ENCODE results near the gene ST6GALNAC6. TPM values are rescaled to one million over a fixed set of nuclear protein-coding genes. Genes with fewer than 3 reads are reported as not detected.
"Not testable (repeated sequence)": the region's sequence is repeated elsewhere in the genome, so short reads cannot be mapped to it uniquely, and the experiment has no call there.

Gene ST6GALNAC6
- total RNA-seq, 2 donors from 2014 or later: 46.4 to 95.1 TPM

- DNase-seq (ENCODE audit: low spot score): no peak
- no peaks in the 10 kb centered on the region for H3K36me3 ChIP-seq
- 69% methylated on average over 16 of the region's 16 CpGs for WGBS
- no peak for TF ChIP-seq CTCF (IDR thresholded peaks at IDR 0.05)
- no peak for TF ChIP-seq POLR2AphosphoS5 (IDR thresholded peaks at IDR 0.05)
- TF ChIP-seq POLR2A (IDR thresholded peaks at IDR 0.05): no peak
- no peaks in the 10 kb centered on the region for H3K4me1 ChIP-seq (replicated peaks)
- peak overlapping the region in 1 of 2 donors; percentile 51 for H3K27ac ChIP-seq
- no peaks in the 10 kb centered on the region for H3K27me3 ChIP-seq (replicated peaks; ENCODE audit: insufficient read depth)
- H3K4me3 ChIP-seq: no peak overlapping the region
- H3K9me3 ChIP-seq: no peaks in the 10 kb centered on the region
- intact Hi-C loops (cut with DNase I): no loop called here
These were observed 54.5 kb downstream of the ST6GALNAC6 start for GRCh38 chr9:127844821-127845359.

- H3K9me3 ChIP-seq: no peaks in the 10 kb centered on the region
- intact Hi-C loops (cut with DNase I): no loop called here
- H3K4me1 ChIP-seq (replicated peaks): no peaks in the 10 kb centered on the region
- no peaks in the 10 kb centered on the region for H3K36me3 ChIP-seq
- TF ChIP-seq CTCF (IDR thresholded peaks at IDR 0.05): no peak
- no peak for TF ChIP-seq POLR2A (IDR thresholded peaks at IDR 0.05)
- no peak for TF ChIP-seq POLR2AphosphoS5 (IDR thresholded peaks at IDR 0.05)
- no peak overlapping the region for H3K27ac ChIP-seq
- WGBS: 84% methylated on average over 15 of the region's 15 CpGs
- no peak for DNase-seq (ENCODE audit: low spot score)
- H3K4me3 ChIP-seq: no peak overlapping the region
- no peaks in the 10 kb centered on the region for H3K27me3 ChIP-seq (replicated peaks; ENCODE audit: insufficient read depth)
These were observed 58.1 kb downstream of the ST6GALNAC6 start for GRCh38 chr9:127841087-127841835.

- intact Hi-C loops (cut with DNase I): no loop called here
- TF ChIP-seq POLR2AphosphoS5 (IDR thresholded peaks at IDR 0.05) (no peak), CTCF (IDR thresholded peaks at IDR 0.05) (no peak), POLR2A (IDR thresholded peaks at IDR 0.05) (no peak)
- Histone ChIP-seq H3K36me3 (no peaks in the 10 kb centered on the region), H3K27ac (peak overlapping the region; percentile 26 to 52), H3K27me3 (replicated peaks; ENCODE audit: insufficient read depth) (no peaks in the 10 kb centered on the region), H3K4me1 (replicated peaks) (no peaks in the 10 kb centered on the region), H3K4me3 (no peak overlapping the region), H3K9me3 (no peaks in the 10 kb centered on the region)
- WGBS: 68% methylated on average over 15 of the region's 18 CpGs
- DNase-seq (ENCODE audit: low spot score): no peak
These were observed 60.9 kb downstream of the ST6GALNAC6 start for GRCh38 chr9:127838375-127839078.

- DNase-seq (ENCODE audit: low spot score): no peak
- Histone ChIP-seq H3K9me3 (no peaks in the 10 kb centered on the region), H3K4me3 (no peak overlapping the region), H3K36me3 (no peaks in the 10 kb centered on the region), H3K27ac (no peak overlapping the region), H3K4me1 (replicated peaks) (no peaks in the 10 kb centered on the region), H3K27me3 (replicated peaks; ENCODE audit: insufficient read depth) (no peaks in the 10 kb centered on the region)
- WGBS: 46% methylated on average over 4 of the region's 4 CpGs
- TF ChIP-seq POLR2AphosphoS5 (IDR thresholded peaks at IDR 0.05) (no peak), CTCF (IDR thresholded peaks at IDR 0.05) (no peak), POLR2A (IDR thresholded peaks at IDR 0.05) (no peak)
- intact Hi-C loops (cut with DNase I): no loop called here
These were observed 62.1 kb downstream of the ST6GALNAC6 start for GRCh38 chr9:127837346-127837745.

GRCh38 chr9:127836561-127836960 lies 62.8 kb downstream of the ST6GALNAC6 start:
- H3K4me1 ChIP-seq (replicated peaks); H3K27me3 ChIP-seq (replicated peaks; ENCODE audit: insufficient read depth); H3K4me3 ChIP-seq; intact Hi-C loops (cut with DNase I); H3K9me3 ChIP-seq; H3K36me3 ChIP-seq; DNase-seq (ENCODE audit: low spot score): not testable (repeated sequence)
- WGBS: 77% methylated on average over 3 of the region's 3 CpGs
- H3K27ac ChIP-seq: peak overlapping the region; percentile 34 to 63
